ENCODE results near the gene SLCO4A1. TPM values are rescaled to one million over a fixed set of nuclear protein-coding genes. Genes with fewer than 3 reads are reported as not detected.

Gene SLCO4A1
- total and polyA plus RNA-seq, 2 donors (not counting 3 experiments of a cell fraction or from before 2014, with no cell fraction given): 1.4 to 4.1 TPM

- FAIRE-seq (no peak), DNase-seq (ENCODE audit: low read depth, low spot score) (no peak)
- intact Hi-C loops (cut with micrococcal nuclease) (no loop called here), dilution Hi-C loops (cut with MboI; ENCODE audit: extremely low pct_ligation_motif_present, low sequenced_read_pairs) (no loop called here)
- no peak for TF ChIP-seq CTCF (IDR thresholded peaks at IDR 0.05; ENCODE audit: extremely low read depth in 1 of 2, insufficient read depth in 1 of 2, low read depth in 1 of 2, low read length in 2 of 2)
- TF ChIP-seq EZH2 (IDR thresholded peaks at IDR 0.05; ENCODE audit: borderline replicate concordance, low read depth, low read length, severe bottlenecking): no peak
- no peak for TF ChIP-seq JUN (IDR thresholded peaks at IDR 0.05; ENCODE audit: borderline replicate concordance, insufficient read depth, insufficient read length, low read depth)
- no peak for TF ChIP-seq FOS (IDR thresholded peaks at IDR 0.05; ENCODE audit: borderline replicate concordance, insufficient read depth, low read length)
- TF ChIP-seq POLR2A (IDR thresholded peaks at IDR 0.05; ENCODE audit: low read depth, low read length): no peak
- TF ChIP-seq GATA2 (IDR thresholded peaks at IDR 0.05; ENCODE audit: insufficient read depth, insufficient read length, low read depth, low read length): no peak
- no peak for TF ChIP-seq MYC (IDR thresholded peaks at IDR 0.05; ENCODE audit: low read depth, low read length)
- no peak for TF ChIP-seq MAX (IDR thresholded peaks at IDR 0.05; ENCODE audit: insufficient read depth, insufficient read length)
- no peak for TF ChIP-seq POLR2AphosphoS5 (IDR thresholded peaks at IDR 0.05; ENCODE audit: insufficient read depth, low read depth, low read length)
- no TSS peak for BruUV-seq (replicated peaks)
- POLR2A ChIA-PET: no interaction called here
- no peaks in the 10 kb centered on the region for H3K36me3 ChIP-seq (ENCODE audit: control insufficient read depth in 2 of 2, extremely low read depth in 1 of 2, insufficient read depth in 2 of 2, low read length in 2 of 2)
- no peak overlapping the region for H3K4me3 ChIP-seq (replicated peaks in 1 of 3; ENCODE audit: insufficient read depth in 1 of 3, low read depth in 1 of 3, low read length in 3 of 3)
- H3K9ac ChIP-seq (replicated peaks; ENCODE audit: extremely low read depth, insufficient read depth, low read length): no peak overlapping the region
- H3K27me3 ChIP-seq (ENCODE audit: control insufficient read depth in 2 of 2, insufficient read depth in 2 of 2, low read length in 2 of 2): peaks cover 0 to 2% of the 10 kb centered on the region in 2 experiments
- no peaks in the 10 kb centered on the region for H3K4me1 ChIP-seq (ENCODE audit: control insufficient read depth, extremely low read depth, insufficient read depth, low read length)
- H3K27ac ChIP-seq (ENCODE audit: insufficient read depth, low read depth, low read length): no peak overlapping the region
- no peak overlapping the region for H3K4me2 ChIP-seq (ENCODE audit: insufficient read depth, low read length)
- no peaks in the 10 kb centered on the region for H3K79me2 ChIP-seq (ENCODE audit: control insufficient read depth, insufficient read depth, low read length)
- no peak overlapping the region for H2AFZ ChIP-seq (ENCODE audit: low read depth, low read length)
- CTCF ChIA-PET: interaction anchor here (0.7 kb wide), 2 partner anchors 92 to 101 kb away, joined by 3 to 5 read pairs; no protein-coding TSS in a partner anchor
- H3K9me1 ChIP-seq (replicated peaks; ENCODE audit: control insufficient read depth, extremely low read depth, insufficient read depth, low read length): no peaks in the 10 kb centered on the region
- H3K9me3 ChIP-seq (replicated peaks; ENCODE audit: control insufficient read depth, insufficient read depth, low read length): no peaks in the 10 kb centered on the region
- no peaks in the 10 kb centered on the region for H4K20me1 ChIP-seq (replicated peaks; ENCODE audit: control insufficient read depth, extremely low read depth, insufficient read depth, low read length)
These were observed 48.0 kb downstream of the SLCO4A1 start for GRCh38 chr20:62690261-62690820.
